ENCODE results near the gene STAB2. TPM values are rescaled to one million over a fixed set of nuclear protein-coding genes. Genes with fewer than 3 reads are reported as not detected.

Gene STAB2
- total and polyA plus RNA-seq, 2 of the 4 experiments (the other 2 are of a cell fraction) = not detected

- Histone ChIP-seq H2BK20ac (ENCODE audit: low read depth, low read length) (no peak overlapping the region), H2BK5ac (ENCODE audit: low read depth, low read length, poor library complexity, severe bottlenecking) (no peak overlapping the region), H2AFZ (replicated peaks; ENCODE audit: low read length, poor library complexity) (no peak overlapping the region), H3K9me1 (ENCODE audit: insufficient read depth, low read length) (no peaks in the 10 kb centered on the region), H4K20me1 (ENCODE audit: insufficient read depth, low read length) (no peaks in the 10 kb centered on the region), H3K27me3 (ENCODE audit: control insufficient read depth, insufficient read depth, low read length) (no peaks in the 10 kb centered on the region), H2AK9ac (replicated peaks; ENCODE audit: low read depth, low read length, poor library complexity) (no peak overlapping the region), H3K4ac (ENCODE audit: low read depth, low read length) (no peak overlapping the region), H3K4me2 (ENCODE audit: low read depth, low read length) (no peak overlapping the region), H3K23ac (ENCODE audit: low read depth, low read length) (no peak overlapping the region), H3K56ac (ENCODE audit: extremely low read depth, insufficient read depth, low read length) (no peak overlapping the region), H3K9ac (ENCODE audit: low read depth, low read length) (no peak overlapping the region), H3K18ac (ENCODE audit: low read depth, low read length) (no peak overlapping the region), H4K5ac (ENCODE audit: low read depth, low read length) (no peak overlapping the region), H4K8ac (ENCODE audit: low read depth in 2 of 2, low read length in 2 of 2) (no peak overlapping the region), H3K36me3 (ENCODE audit: control insufficient read depth, insufficient read depth, low read length) (no peaks in the 10 kb centered on the region), H2BK15ac (ENCODE audit: low read depth, low read length) (no peak overlapping the region), H3K14ac (replicated peaks; ENCODE audit: low read depth, low read length) (no peak overlapping the region), H2BK120ac (ENCODE audit: low read depth, low read length) (no peak overlapping the region), H4K91ac (ENCODE audit: insufficient read depth, low read depth, low read length) (no peak overlapping the region), H3K4me3 (ENCODE audit: insufficient read depth, low read depth, low read length) (no peak overlapping the region), H3K27ac (ENCODE audit: insufficient read depth, low read length) (no peak overlapping the region), H3K4me1 (ENCODE audit: control insufficient read depth, insufficient read depth, low read length) (no peaks in the 10 kb centered on the region), H2AK5ac (ENCODE audit: low read depth, low read length) (no peak overlapping the region), H3K79me1 (ENCODE audit: low read depth in 1 of 2, low read length in 2 of 2) (no peaks in the 10 kb centered on the region), H3K9me3 (ENCODE audit: control insufficient read depth, insufficient read depth, low read length) (no peaks in the 10 kb centered on the region)
- TF ChIP-seq SMC3 (IDR thresholded peaks at IDR 0.05; ENCODE audit: low read depth, low read length) (no peak), FOS (IDR thresholded peaks at IDR 0.05; ENCODE audit: low read depth, low read length) (no peak), MAFK (IDR thresholded peaks at IDR 0.05; ENCODE audit: low read depth, low read length) (no peak), RCOR1 (IDR thresholded peaks at IDR 0.05; ENCODE audit: insufficient replicate concordance, low read length) (no peak), RAD21 (IDR thresholded peaks at IDR 0.05; ENCODE audit: low read length) (no peak), CHD1 (IDR thresholded peaks at IDR 0.05; ENCODE audit: low read depth, low read length) (no peak), MAZ (IDR thresholded peaks at IDR 0.05; ENCODE audit: borderline replicate concordance, low read depth, low read length) (no peak), NFE2L2 (IDR thresholded peaks at IDR 0.05; ENCODE audit: low read depth, low read length) (no peak)
- TF ChIP-seq, protein P1, sequence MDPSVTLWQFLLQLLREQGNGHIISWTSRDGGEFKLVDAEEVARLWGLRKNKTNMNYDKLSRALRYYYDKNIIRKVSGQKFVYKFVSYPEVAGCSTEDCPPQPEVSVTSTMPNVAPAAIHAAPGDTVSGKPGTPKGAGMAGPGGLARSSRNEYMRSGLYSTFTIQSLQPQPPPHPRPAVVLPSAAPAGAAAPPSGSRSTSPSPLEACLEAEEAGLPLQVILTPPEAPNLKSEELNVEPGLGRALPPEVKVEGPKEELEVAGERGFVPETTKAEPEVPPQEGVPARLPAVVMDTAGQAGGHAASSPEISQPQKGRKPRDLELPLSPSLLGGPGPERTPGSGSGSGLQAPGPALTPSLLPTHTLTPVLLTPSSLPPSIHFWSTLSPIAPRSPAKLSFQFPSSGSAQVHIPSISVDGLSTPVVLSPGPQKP (IDR thresholded peaks at IDR 0.05; ENCODE audit: borderline replicate concordance, low read depth, low read length) = no peak
- BruUV-seq (replicated peaks) = no TSS peak
- intact Hi-C loops (cut with micrococcal nuclease) = loop anchor here (10.0 kb wide), 1 partner anchor 767 kb away; no protein-coding TSS in a partner anchor
- POLR2A ChIA-PET (ENCODE audit: unreplicated experiment) = no interaction called here
- ATAC-seq (ENCODE audit: low read depth) (no peak), DNase-seq (no peak)
- CTCF ChIA-PET = interaction anchor here (1.0 kb wide), 1 partner anchor 593 kb away, joined by 3 read pairs; no protein-coding TSS in a partner anchor
- in situ Hi-C loops (cut with MboI; ENCODE audit: low sequenced_read_pairs) = no loop called here
- dilution Hi-C loops (cut with HindIII; ENCODE audit: low sequenced_read_pairs, unreplicated experiment) = no loop called here
- no CpG with 5 or more reads among the region's 3 CpGs for WGBS, 2 experiments (ENCODE audit: extremely low coverage in 2 of 2, insufficient read length in 1 of 2)
These were observed 45.0 kb upstream of the STAB2 start for GRCh38 chr12:103542078-103542477.
